Stimulated activated CD4-positive, alpha-beta T cell treated with anti-CD3 and anti-CD28 coated beads, Interleukin-4, amount 100 ng/mL, for 48 hours (primary cell): Measurements from ENCODE around the gene PHLDB3.
"Not testable (repeated sequence)": the region's sequence is repeated elsewhere in the genome, so short reads cannot be mapped to it uniquely, and the experiment has no call there.

Experiments
- DNase-seq, 2 donors: peaks; one replicate each; pipeline ENCODE4 v3.0.0-alpha.2; 2020; ENCODE audit warnings: low read depth in 2 of 2

PHLDB3 gene

DNA sequence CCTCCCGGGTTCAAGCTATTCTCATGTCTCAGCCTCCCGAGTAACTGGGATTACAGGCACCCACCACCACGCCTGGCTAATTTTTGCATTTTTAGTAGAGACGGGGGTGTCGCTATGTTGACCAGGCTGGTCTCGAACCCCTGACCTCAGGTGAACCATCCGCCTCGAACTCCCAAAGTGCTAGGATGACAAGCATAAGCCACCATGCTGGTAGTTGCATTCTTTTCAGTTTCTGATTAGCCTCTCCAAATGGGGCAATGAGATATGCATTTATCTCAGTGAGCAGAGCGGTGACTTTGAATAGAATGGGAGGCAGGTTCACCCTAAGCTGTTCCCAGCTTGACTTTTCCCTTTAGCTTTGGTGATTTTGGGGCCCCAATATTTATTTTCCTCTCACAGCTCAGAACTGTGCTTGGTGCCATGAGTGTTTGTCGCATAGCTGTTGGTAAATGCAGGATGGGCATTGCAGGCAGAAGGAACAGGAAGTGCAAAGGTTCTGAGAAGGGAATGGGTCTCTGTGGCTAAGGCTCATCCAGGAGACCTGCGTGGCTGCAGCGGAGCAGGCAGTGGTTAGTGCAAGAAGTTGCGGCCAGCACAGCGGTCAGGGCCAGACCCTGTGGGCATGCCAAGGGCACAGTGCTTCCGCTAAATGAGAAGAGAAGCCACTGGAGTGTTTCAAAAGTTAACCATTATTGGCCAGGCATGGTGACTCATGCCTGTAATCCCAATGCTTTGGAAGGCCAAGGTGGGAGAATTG, 59.8 kb downstream of the PHLDB3 start:
- DNase-seq, result no peak

DNA sequence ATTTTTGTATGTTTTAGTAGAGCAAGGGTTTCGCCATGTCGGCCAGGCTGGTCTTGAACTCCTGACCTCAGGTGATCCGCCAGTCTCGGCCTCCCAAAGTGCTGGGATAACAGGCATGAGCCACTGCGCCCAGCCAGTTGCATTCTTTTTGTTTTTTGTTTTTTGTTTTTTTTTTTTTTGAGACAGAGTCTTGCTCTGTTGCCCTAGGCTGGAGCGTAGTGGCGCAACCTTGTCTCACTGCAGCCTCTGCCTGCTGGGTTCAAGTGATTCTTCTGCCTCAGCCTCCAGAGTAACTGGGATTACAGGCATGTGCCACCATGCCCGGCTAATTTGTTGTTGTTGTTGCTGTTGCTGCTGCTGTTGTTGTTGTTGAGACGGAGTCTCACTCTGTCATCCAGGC, 60.5 kb downstream of the PHLDB3 start:
- DNase-seq, result not testable (repeated sequence)

DNA sequence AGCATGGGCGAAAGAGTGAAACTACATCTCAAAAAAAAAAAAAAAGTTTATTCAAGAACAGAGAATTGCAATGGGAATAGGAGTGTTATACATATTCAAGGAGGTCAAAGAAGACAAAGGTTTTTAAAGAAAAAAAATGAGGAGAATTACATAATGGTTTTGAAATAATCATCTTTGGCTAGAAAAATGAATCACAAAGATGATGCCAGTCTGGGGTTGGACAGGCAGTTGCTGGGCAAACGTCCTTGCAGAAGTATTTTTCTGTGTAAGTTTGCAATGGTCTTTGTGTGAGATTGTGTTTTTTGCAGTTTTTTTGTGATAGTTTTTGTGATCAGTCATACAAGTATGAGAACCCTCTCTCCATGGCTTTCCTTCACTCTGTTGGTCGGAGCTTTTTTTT, 62.8 kb downstream of the PHLDB3 start:
- DNase-seq, result no peak

DNA sequence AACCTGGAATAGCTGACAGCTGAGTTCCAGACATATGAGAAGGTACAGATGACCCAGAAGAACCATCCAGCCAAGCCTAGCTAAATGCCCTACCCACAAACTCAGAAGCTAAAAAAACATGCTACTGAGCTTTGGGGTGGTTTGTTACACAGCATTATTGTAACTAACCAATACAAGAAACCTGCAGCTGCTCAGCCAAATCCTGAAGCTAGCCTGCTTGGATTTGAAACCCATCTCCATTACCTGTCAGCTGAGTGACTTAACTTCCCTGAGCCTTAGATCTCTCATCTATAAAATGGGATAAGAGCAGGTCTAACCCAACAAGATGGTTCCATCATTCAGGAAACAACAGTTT, 64.9 kb downstream of the PHLDB3 start:
- no peak for DNase-seq

DNA sequence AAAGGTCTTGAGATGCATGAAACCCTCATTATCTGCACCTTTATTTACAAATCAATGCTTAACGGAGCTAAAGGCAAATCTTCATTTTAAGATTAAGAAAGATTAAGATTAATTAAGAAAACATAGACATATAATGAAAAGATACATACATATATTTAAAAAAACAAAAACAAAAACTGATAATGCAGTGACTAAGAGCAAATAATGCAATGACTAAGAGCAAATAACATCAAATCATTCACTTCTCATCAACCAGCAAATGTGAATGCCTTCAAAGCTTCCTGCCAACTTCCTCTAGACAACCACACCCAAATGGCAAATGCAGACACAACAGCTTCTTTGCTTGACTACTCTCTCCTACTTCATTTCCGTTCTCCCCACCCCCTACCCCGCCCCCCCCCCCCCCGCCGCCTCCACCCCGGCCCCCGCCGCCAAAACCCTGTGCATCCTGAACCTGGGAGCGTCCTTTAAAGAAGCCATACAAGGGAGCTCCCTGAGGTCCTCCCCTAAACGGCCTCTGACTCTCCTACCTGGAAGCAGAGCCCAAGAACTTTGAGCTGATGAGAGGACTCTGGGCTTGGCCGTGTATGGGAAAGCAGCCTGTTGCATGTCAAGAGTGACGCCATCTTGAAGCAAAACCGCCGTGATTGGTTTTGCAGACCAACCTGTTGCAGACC, 65.4 kb downstream of the PHLDB3 start:
- no peak for DNase-seq

DNA sequence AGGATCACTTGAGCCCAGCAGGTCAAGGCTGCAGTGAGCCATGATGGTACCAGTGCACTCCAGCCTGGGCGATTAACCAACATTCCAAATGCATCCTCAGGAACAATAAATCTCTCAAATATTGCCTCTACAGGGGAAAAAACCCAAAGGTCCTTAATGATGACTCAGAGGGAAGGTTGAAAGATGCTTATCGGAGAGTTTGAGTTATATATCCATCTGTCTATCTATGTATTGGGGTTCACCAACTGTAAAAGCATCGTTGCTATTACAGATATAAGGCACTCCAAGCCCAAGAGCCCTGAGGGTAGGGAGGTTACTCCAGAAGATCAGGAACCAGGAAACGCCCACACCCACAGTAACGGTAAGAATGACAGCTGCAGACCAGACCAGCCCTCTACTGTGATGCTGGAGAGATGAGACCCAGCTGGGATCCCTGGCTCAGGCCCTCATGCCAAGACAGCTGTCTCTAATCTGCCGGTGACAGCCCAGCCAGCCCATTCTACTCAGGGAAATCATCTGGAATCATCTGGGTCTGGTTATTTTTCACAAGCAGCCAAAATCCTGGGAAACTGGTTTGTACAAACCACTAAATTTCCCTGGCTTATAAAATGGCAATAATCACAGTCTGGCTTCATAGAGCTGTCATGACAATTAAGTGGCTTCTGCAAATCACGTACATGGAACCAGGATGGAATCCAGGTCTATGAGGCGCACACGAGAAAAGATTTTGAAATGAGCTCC, 66.1 kb downstream of the PHLDB3 start:
- no peak for DNase-seq

DNA sequence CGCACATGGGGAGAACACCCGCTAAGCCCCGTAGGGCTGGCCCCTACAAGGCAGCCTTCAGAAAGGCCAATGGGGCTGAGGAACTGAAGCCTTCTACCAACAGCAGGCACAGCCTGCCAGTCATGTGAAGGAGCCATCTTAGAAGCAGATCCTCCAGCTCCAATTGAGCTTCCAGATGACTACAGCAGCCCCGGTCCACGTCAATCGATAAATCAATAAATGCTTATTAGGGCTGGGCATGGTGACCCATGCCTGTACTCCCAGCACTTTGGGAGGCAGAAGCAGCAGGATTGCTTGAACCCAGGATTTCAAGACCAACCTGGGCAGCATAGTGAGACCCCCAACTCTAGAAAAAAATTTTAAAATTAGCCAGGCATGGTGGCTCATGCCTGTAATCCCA, 66.8 kb downstream of the PHLDB3 start:
- no peak for DNase-seq

DNA sequence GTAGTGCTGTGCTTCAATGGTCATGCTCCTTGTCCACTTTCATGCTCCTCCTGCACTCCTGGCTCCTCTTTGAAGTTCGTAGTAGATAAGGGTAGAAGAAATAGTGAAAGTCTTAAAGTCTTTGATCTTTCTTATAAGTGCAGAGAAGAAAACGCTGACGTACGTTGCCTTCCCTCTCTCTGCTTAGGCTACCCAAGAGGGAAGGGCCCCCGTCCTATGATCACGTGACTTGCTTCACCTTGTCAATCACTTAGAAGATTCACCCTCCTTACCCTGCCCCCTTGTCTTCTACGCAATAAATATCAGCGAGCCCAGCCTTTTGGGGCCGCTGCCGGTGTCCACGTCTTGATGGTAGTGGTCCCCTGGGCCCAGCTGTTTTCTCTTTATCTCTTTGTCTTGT, 67.3 kb downstream of the PHLDB3 start:
- not testable (repeated sequence) for DNase-seq

DNA sequence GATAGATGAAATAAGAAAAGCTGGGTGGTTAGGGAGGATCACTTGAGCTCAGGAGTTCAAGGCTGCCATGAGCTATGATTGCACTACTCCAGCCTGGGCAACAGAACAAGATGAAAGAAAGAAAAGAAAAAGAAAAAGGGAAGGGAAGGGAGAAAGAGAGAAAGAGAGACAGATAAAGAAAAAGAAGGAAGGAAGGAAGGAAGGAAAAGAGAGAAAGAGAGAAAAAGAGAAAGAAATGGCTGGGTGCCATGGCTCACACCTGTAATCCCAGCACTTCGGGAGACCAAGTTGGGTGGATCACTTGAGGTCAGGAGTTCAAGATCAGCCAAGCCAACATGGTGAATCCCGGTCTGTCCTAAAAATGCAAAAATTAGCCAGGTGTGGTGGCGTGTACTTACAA, 68.8 kb downstream of the PHLDB3 start:
- no peak for DNase-seq

DNA sequence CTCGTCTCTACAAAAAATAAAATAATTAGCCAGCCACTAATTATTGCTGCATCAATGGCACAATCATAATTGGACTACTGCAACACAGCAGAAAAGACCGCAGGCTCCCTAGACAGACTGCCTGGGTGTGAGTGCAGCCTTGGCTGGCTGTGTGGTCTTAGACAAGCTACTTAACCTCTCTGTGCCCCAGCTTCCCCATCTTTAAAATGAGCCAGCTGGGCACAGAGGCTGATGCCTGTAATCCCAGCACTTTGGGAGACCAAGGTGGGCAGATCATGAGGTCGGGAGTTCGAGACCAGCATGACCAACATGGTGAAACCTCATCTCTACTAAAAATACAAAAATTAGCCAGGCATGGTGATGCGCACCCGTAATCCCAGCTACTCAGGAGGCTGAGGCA, 70.9 kb downstream of the PHLDB3 start:
- no peak for DNase-seq

DNA sequence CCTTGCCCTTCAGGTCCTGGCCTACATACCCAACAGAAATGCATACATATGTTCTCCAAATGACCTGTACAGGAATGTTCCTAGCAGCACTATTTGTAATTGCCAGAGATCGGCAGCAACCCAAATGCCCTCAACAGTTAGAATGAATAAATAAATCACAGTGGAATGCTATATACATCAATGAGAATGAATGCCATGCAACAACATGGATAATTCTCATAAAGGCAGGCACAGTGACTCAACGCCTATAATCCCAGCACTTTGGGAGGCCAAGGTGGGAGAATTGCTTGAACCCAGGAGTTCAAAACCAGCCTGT, 71.2 kb downstream of the PHLDB3 start:
- DNase-seq, result no peak

DNA sequence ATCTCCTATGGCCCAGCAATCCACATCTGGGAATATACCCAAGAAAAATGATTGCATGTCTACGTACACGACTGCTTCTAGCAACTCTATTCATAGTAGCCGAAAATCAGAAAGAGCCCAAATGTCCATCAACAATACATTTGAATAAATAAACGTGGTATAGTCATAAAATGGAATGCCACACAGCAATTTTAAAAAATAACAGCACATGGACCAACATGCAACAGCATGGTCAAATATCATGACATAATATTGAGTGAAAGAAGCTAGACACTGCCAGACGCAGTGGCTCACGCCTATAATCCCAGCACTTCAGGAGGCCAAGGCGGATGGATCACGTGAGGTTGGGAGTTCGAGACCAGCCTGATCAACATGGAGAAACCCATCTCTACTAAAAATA, 73.6 kb downstream of the PHLDB3 start:
- no peak for DNase-seq

DNA sequence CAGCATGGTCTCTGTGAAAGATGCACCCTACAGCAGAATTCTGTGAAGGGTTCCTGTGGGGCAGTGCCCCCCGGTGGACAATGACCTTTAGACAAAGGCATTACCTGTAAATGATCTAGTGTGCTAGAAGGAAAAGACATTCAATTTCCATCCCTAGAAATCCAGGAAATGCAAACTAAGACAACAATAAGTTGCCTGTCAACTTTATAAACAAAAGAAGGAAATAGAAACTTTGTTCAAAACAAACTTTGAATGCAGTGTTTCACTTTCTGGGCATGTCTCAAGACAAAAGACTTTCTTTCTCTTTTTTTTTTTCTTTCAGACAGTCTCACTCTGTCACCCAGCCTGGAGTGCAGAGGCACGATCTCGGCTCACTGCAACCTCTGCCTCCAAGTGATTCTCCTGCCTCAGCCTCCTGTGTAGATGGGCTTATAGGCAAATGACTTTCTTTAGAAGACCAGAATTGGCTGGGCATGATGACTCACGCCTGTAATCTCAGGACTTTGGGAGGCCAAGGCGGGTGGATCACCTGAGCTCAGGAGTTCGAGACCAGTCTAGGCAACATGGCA, 74.3 kb downstream of the PHLDB3 start:
- DNase-seq, result no peak

DNA sequence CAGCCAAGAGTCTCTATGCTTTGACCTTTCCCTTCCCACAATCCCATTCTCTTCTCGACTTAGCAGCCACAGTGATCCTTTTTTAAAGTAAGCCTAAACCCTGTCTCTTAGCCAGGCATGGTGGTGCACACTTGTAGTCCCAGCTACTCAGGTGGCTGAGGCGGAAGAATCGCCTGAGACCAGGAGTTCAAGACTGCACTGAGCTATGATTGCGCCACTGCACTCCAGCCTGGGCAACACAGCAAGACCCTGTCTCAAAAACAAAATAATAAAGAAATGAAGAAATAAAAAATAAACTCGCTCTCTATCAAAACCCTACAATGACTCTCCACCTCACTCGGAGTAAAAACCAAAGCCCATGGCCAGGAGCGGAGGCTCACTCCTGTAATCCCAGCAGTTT, 75.2 kb downstream of the PHLDB3 start:
- DNase-seq, result no peak

DNA sequence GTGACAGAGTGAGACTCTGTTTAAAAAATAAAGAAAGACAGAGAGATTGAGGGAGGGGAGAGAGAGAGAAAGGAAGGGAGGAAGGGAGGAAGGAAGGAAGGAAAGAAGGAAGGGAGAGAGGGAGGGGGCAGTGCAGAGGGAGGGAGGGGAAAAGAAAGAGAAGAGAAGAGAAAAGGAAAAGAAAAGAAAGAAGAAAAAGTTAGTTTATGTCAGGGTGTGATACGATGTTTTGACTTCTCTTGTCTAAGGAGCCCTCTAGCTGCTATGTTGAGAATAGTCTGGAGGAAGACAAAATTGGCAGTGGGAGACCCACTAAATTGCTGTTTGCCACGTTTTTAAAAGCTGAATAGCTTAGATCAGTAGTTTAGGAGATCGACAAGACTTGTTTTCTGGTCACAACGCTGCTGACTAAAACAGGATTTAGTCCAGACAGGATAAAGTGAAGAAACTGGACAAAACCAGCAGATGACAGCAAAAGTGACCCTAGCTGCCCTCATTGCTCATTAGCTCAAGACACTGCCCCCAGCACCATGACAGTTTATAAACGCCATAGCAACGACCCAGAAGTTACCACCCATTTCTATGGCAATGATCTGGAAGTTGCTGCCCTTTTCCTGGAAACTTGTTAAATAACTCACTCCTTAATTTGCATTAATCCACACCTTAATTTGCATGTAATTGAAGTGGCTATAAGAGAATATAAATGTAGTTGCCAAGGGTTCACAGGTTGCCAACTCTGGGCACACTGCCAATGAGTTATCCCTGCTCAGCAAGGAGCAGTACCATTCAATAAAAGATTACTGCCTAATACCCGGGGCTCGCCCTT, 78.8 kb downstream of the PHLDB3 start:
- no peak for DNase-seq
